Measurements from ENCODE around the gene TXNRD1. TPM values are rescaled to one million over a fixed set of nuclear protein-coding genes. Genes with fewer than 3 reads are reported as not detected.

TXNRD1 gene
- total and polyA plus RNA-seq, 4 donors, result 23.6 to 70.8 (median 55.7) TPM

GRCh38 chr12:104306943-104307654 is 91.5 kb downstream of the TXNRD1 start:
- H3K27me3 ChIP-seq (ENCODE audit: control insufficient read depth in 4 of 4, insufficient read depth in 4 of 4, low read length in 3 of 4), result no peaks in the 10 kb centered on the region
- DNase-seq (ENCODE audit: low spot score), result no peak
- peaks cover 5 to 7% (median 6%) of the 10 kb centered on the region in 4 donors for H3K36me3 ChIP-seq (ENCODE audit: control insufficient read depth in 4 of 4, insufficient read depth in 3 of 4, low read depth in 1 of 4, low read length in 3 of 4)
- TF ChIP-seq FOXA1 (IDR thresholded peaks at IDR 0.05), result no peak
- peaks cover 6 to 11% (median 10%) of the 10 kb centered on the region in 4 donors for H3K4me1 ChIP-seq (ENCODE audit: control insufficient read depth in 4 of 4, insufficient read depth in 4 of 4, low read length in 3 of 4)
- no peak overlapping the region for H3K9ac ChIP-seq (ENCODE audit: low read depth in 1 of 2, low read length in 2 of 2)
- H3K27ac ChIP-seq (ENCODE audit: low read depth in 1 of 2, low read length in 2 of 2), result no peak overlapping the region
- no peak overlapping the region for H3K4me3 ChIP-seq (ENCODE audit: low read depth in 1 of 3, low read length in 3 of 3)
- no peaks in the 10 kb centered on the region for H3K9me3 ChIP-seq (ENCODE audit: control insufficient read depth in 4 of 4, low read length in 3 of 4)
- WGBS, result 91% methylated on average over 6 of the region's 6 CpGs

- Histone ChIP-seq H3K4me1 (ENCODE audit: control insufficient read depth in 4 of 4, insufficient read depth in 4 of 4, low read length in 3 of 4) (peaks cover 6 to 11% (median 9%) of the 10 kb centered on the region in 4 donors), H3K4me3 (ENCODE audit: low read depth in 1 of 3, low read length in 3 of 3) (no peak overlapping the region), H3K27me3 (ENCODE audit: control insufficient read depth in 4 of 4, insufficient read depth in 4 of 4, low read length in 3 of 4) (no peaks in the 10 kb centered on the region), H3K27ac (ENCODE audit: low read depth in 1 of 2, low read length in 2 of 2) (no peak overlapping the region), H3K9me3 (ENCODE audit: control insufficient read depth in 4 of 4, low read length in 3 of 4) (no peaks in the 10 kb centered on the region), H3K9ac (ENCODE audit: low read depth in 1 of 2, low read length in 2 of 2) (no peak overlapping the region), H3K36me3 (ENCODE audit: control insufficient read depth in 4 of 4, insufficient read depth in 3 of 4, low read depth in 1 of 4, low read length in 3 of 4) (peaks cover 6 to 12% (median 10%) of the 10 kb centered on the region in 4 donors)
- DNase-seq (ENCODE audit: low spot score), result no peak
- TF ChIP-seq RAD21 (IDR thresholded peaks at IDR 0.05), result no peak
- TF ChIP-seq SP1 (IDR thresholded peaks at IDR 0.05), result no peak
- TF ChIP-seq YY1 (IDR thresholded peaks at IDR 0.05), result no peak
- no peak for TF ChIP-seq NR2F2 (IDR thresholded peaks at IDR 0.05)
- TF ChIP-seq FOXA1 (IDR thresholded peaks at IDR 0.05), result no peak
- TF ChIP-seq JUND (IDR thresholded peaks at IDR 0.05), result no peak
- TF ChIP-seq CTCF (IDR thresholded peaks at IDR 0.05; ENCODE audit: low read depth, low read length, missing input control), result no peak
- TF ChIP-seq REST (IDR thresholded peaks at IDR 0.05), result no peak
- no peak for TF ChIP-seq ZBTB33 (IDR thresholded peaks at IDR 0.05)
- TF ChIP-seq TAF1 (conservative IDR thresholded peaks at IDR 0.05), result no peak
- TF ChIP-seq ATF3 (IDR thresholded peaks at IDR 0.05), result no peak
- no peak for TF ChIP-seq EGR1 (IDR thresholded peaks at IDR 0.05; ENCODE audit: low read depth in 2 of 2)
- TF ChIP-seq FOXA2 (IDR thresholded peaks at IDR 0.05), result no peak
- no peak for TF ChIP-seq RXRA (IDR thresholded peaks at IDR 0.05)
- no peak for TF ChIP-seq HNF4G (IDR thresholded peaks at IDR 0.05)
- no peak for TF ChIP-seq MAX (IDR thresholded peaks at IDR 0.05)
- TF ChIP-seq HNF4A (conservative IDR thresholded peaks at IDR 0.05), result no peak
- no peak for TF ChIP-seq GABPA (IDR thresholded peaks at IDR 0.05 in 1 of 2, conservative IDR thresholded peaks at IDR 0.05 in 1 of 2)
Measured at GRCh38 chr12:104307655-104308000, 92.0 kb downstream of the TXNRD1 start.
